Activated T-helper 2 cell treated with anti-CD3 and anti-CD28 coated beads, Interferon-gamma antibody, Interleukin-2, Interleukin-4, amounts not matched to agents 10 μg/mL and 5 μg/mL and 100 μg/mL, durations not matched to agents 14 hours and 24 hours and 36 hours (primary cell): ENCODE data around the gene IGFALS. TPM values are rescaled to one million over a fixed set of nuclear protein-coding genes. Genes with fewer than 3 reads are reported as not detected.
"Not testable (repeated sequence)": the region's sequence is repeated elsewhere in the genome, so short reads cannot be mapped to it uniquely, and the experiment has no call there.

Experiments used
- DNase-seq: peaks from one replicate; pipeline ENCODE4 v3.0.0; 2021; ENCODE audit warnings: low spot score
- H3K27ac Mint-ChIP-seq: one replicate; pipeline ENCODE4 v1.8.0; 2021; ENCODE audit warnings: mixed read lengths
- H3K27me3 Mint-ChIP-seq: one replicate; pipeline ENCODE4 v1.8.0; 2021; ENCODE audit warnings: low read depth, mixed read lengths
- H3K36me3 Mint-ChIP-seq: one replicate; pipeline ENCODE4 v1.8.0; 2021; ENCODE audit warnings: low read depth, mixed read lengths
- H3K4me1 Mint-ChIP-seq: one replicate; pipeline ENCODE4 v1.8.0; 2021; ENCODE audit warnings: low read depth, mixed read lengths
- H3K4me3 Mint-ChIP-seq: one replicate; pipeline ENCODE4 v1.8.0; 2021; ENCODE audit warnings: low read depth, mild to moderate bottlenecking, moderate library complexity, mixed read lengths
- H3K9me3 Mint-ChIP-seq: one replicate; pipeline ENCODE4 v1.8.0; 2021; ENCODE audit warnings: mixed read lengths
- intact Hi-C: fragments of 100-400 bp; cut with micrococcal nuclease; formaldehyde crosslinking; loops from one replicate; pipeline ENCODE4 v1.15.1; 2023
- total RNA-seq: library from RNA; stranded (reverse); gene quantifications from 2 replicates; pipeline ENCODE4 v1.2.3, GENCODE V29; 2022

Gene IGFALS
- total RNA-seq, 1 donor from 2014 or later: not detected

DNA sequence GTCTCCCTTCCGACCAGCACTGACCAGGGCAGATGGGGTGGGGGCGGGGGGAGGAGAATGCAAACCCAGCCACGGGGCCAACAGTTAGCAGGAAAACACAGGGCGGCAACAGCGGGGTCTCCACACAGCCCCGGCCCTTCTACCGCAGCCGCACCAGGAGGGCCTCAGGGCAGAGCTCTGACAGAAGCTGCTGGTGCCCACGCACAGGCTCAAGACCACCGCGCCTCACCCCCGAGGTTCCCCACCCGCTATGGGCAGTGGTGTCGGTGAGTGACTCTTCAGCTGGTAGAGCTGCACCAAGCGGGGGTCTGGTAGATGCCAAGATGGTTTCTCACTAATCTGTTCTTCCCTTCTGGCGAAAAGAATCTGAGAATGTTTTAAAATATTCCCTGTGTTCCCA is 17.0 kb upstream of the IGFALS start:
- Mint-ChIP-seq H3K27ac (no peak overlapping the region), H3K4me3 (no peak overlapping the region), H3K36me3 (peaks cover 38% of the 10 kb centered on the region), H3K27me3 (no peaks in the 10 kb centered on the region), H3K4me1 (peaks cover 2% of the 10 kb centered on the region), H3K9me3 (no peaks in the 10 kb centered on the region)
- intact Hi-C loops: no loop called here
- DNase-seq: no peak

DNA sequence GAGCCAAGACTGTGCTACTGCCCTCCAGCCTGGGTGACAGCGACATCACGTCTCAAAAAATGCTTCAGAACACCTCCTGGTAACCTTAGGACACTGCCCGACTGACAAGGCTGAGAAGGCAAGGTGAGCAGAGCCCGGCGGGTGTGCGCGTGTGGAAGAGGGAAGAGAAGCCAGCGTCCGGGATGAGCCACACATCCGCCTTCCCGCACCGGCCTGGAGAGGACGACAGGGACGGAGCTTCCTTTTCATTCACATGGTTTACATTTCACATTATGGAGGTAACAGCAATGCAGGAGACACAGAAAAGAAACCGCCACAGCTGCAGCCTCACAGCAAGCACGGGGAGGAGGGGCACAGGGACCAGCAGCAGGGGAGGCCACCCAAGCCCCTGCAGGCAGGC is 16.6 kb upstream of the IGFALS start:
- intact Hi-C loops: no loop called here
- H3K4me1 Mint-ChIP-seq: peaks cover 2% of the 10 kb centered on the region
- no peak overlapping the region for H3K27ac Mint-ChIP-seq
- H3K9me3 Mint-ChIP-seq: no peaks in the 10 kb centered on the region
- H3K4me3 Mint-ChIP-seq: no peak overlapping the region
- no peaks in the 10 kb centered on the region for H3K27me3 Mint-ChIP-seq
- DNase-seq: no peak
- peaks cover 35% of the 10 kb centered on the region for H3K36me3 Mint-ChIP-seq

DNA sequence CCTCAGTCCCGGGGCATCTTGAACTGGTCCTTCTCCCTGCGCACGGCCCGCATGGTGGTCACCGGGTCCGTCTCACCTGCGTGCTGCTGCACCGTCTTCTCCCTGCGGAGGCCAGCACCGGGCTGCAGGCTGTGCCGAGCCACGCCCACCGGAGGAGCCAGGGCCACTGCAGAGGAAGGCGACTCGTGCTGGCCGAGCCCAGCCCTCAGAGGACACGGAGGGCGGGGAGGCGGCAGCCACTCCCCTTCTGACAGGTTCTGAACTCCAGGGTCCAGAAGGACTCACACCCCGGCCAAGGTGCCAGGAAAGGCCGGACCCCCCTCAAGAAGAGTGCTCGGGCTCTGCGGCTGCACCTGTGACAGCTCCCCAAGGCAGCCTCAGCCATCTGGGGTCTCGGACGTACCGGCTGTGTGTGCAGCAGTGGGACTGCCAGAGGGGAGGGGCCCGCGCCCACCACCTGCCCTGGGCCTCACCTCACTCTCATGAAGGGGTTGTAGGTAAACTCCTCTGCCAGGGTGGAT is 15.8 kb upstream of the IGFALS start:
- H3K4me1 Mint-ChIP-seq: peaks cover 2% of the 10 kb centered on the region
- no peak overlapping the region for H3K4me3 Mint-ChIP-seq

DNA sequence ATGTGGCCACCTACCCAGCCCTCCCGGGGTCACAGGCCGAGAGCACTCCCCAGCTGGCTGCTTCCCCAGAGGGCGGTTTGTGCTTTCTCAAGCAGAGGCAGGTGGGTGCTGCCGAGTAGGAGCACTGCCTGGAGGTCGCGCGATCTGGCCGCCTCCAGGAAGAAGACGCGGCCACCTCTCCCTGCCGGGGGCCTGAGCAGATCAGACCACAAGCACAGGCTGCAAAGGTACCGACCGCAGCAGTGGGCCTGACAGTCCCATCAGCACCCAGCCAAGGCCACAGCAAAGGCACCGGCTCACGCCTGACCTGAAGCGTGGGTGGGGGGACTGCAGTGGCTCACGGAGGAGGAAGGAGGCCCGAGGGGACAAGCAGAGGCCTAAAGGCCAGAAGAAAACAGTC is 15.2 kb upstream of the IGFALS start:
- H3K27me3 Mint-ChIP-seq: no peaks in the 10 kb centered on the region
- intact Hi-C loops: no loop called here

More for the DNA sequence above, 15.8 kb upstream of the IGFALS start:
- no peak for DNase-seq
- intact Hi-C loops: no loop called here
- Mint-ChIP-seq H3K27me3 (no peaks in the 10 kb centered on the region), H3K9me3 (no peaks in the 10 kb centered on the region), H3K27ac (no peak overlapping the region), H3K36me3 (peaks cover 31% of the 10 kb centered on the region)

DNA sequence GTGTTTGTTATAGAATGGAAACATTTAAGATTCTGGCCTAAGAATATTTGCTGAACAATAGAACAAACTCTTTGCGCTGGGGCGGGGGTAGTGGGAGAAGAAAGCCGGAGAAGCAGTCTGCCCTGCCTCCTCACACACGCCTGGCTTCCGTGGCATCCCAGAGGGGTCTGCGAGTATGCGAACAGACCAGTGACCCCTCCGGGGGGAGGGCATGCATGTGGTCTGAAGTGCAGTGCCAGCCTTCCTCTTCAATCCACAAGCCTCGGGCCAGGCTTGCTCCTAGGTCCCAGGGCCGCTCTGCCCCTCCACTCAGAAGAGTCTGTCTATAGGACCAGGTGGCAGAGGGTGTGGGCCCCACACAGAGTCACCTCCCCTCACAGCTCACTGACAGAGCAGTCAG is 14.1 kb upstream of the IGFALS start:
- H3K9me3 Mint-ChIP-seq: no peaks in the 10 kb centered on the region
- H3K27me3 Mint-ChIP-seq: no peaks in the 10 kb centered on the region
- peaks cover 23% of the 10 kb centered on the region for H3K36me3 Mint-ChIP-seq
- no peaks in the 10 kb centered on the region for H3K4me1 Mint-ChIP-seq
- DNase-seq: no peak
- H3K4me3 Mint-ChIP-seq: no peak overlapping the region
- intact Hi-C loops: no loop called here
- H3K27ac Mint-ChIP-seq: no peak overlapping the region

More for the DNA sequence above, 15.2 kb upstream of the IGFALS start:
- Mint-ChIP-seq H3K36me3 (peaks cover 29% of the 10 kb centered on the region), H3K9me3 (no peaks in the 10 kb centered on the region), H3K4me1 (peaks cover 2% of the 10 kb centered on the region), H3K27ac (no peak overlapping the region), H3K4me3 (no peak overlapping the region)
- DNase-seq: no peak

DNA sequence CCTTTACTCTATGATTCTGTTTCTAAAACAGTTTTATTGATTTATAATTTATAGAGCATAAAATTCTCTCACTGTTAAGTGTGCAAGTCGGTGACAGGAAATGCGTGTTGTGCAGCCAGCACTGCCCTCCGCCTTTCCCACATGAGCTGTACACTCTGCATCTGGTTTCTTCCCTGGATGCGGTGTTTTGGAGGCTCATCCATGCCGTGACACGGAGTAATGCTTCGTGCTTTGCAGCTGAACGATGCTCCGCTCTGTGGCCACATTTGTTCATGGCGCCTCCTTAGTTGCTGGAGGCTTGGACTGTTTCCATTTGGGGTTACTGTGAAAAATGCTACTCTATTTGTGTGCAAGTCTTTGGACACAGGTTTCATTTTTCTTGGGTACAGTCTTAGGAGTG is 7.2 kb upstream of the IGFALS start:
- no peaks in the 10 kb centered on the region for H3K4me1 Mint-ChIP-seq
- peaks cover 8% of the 10 kb centered on the region for H3K36me3 Mint-ChIP-seq
- H3K9me3 Mint-ChIP-seq: peaks cover 22% of the 10 kb centered on the region
- no peaks in the 10 kb centered on the region for H3K27me3 Mint-ChIP-seq
- H3K4me3 Mint-ChIP-seq: no peak overlapping the region
- intact Hi-C loops: no loop called here
- no peak overlapping the region for H3K27ac Mint-ChIP-seq
- DNase-seq: no peak

DNA sequence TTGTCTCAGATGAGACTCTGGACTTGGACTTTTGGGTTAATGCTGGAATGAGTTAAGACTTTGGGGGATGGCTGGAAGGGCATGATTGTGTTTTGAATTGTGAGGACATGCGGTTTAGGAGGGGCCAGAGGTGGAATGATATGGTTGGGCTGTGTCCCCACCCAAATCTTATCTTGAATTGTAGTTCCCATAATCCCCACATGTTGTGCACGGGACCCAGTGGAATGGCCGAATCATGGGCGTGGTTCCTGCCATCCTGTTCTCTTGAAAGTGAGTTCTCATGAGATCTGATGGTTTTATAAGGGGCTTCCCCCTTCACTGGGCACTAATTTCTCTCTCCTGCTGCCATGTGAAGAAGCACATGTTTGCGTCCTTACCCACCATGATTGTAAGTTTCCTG is 5.8 kb upstream of the IGFALS start:
- H3K4me1 Mint-ChIP-seq, DNase-seq, H3K27me3 Mint-ChIP-seq, H3K4me3 Mint-ChIP-seq, intact Hi-C loops, H3K27ac Mint-ChIP-seq, H3K36me3 Mint-ChIP-seq: not testable (repeated sequence)
- H3K9me3 Mint-ChIP-seq: peaks cover 22% of the 10 kb centered on the region

DNA sequence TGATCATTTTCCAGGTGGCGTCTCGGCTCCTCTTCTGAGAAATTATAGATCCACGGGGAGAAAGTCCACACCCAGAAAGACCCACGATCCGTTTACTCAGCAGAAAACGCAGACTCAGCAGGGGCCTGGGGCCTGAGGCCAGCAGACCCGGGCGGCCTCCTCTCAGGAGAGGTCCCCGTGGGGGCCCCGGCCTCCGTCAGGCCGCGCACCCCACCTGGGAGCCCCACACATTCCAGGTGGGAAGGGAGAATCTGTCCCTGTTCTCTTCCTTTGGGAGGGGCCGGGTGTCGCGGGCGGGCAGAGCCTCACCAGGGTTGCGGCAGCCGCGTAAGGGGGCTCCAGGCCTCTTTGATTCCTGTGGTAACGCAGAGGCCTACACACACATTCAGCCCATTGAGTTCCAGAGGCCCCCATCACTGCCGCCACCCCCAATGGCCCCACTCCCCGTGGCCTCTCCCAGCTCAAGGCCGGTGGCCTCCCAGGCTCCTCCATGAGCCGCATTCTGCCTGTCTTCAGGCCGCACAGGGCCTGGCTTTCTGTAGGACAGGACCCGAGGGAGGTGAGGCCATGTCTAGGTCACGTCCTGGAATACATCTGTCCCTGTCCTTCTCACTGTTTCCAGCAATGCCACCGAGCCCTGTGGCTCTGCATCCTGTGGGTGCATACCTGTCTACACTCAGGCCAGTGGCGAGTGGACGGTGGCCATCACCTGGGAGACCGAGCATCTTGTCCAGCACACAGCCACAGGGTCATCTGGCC is 1.6 kb upstream of the IGFALS start:
- H3K27me3 Mint-ChIP-seq: no peaks in the 10 kb centered on the region
- H3K4me3 Mint-ChIP-seq: no peak overlapping the region
- no peaks in the 10 kb centered on the region for H3K4me1 Mint-ChIP-seq
- no peak overlapping the region for H3K27ac Mint-ChIP-seq
- peaks cover 15% of the 10 kb centered on the region for H3K9me3 Mint-ChIP-seq
- no peak for DNase-seq
- intact Hi-C loops: no loop called here
- peaks cover 3% of the 10 kb centered on the region for H3K36me3 Mint-ChIP-seq

DNA sequence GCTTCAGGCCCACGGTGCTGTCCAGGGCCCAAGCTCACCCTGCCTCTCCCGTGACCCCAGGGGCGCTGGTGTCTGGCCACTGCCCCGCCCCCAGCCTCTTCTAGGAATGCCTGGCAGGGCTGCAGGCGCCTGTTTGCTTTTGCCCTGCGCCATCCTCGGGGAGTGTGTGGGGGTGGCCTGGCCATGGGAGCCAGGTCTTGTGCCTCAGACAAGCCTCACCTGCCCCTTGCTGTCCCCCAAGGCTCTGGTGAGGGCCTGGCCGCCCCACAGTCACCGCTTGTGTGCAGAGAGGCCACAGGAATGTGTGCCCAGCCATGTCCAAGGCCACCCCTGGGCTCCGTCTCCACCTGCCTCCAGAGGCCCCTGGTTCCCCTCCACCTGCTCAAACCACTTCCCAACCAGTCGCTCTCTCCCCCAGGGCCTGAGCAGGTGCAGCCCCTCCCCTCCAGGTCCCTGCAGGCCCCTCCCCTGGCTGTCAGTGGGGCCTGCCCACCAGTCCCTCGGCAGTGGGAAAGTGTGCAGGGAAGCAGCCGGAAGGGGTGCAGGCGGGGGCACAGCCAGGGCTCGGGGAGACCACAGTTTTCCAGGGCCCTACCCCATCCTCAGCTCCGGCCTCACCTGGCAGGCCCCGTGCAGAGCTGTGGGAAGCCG is 841 bp upstream of the IGFALS start:
- Mint-ChIP-seq H3K27me3 (no peaks in the 10 kb centered on the region), H3K9me3 (peaks cover 8% of the 10 kb centered on the region), H3K27ac (no peak overlapping the region), H3K36me3 (peaks cover 3% of the 10 kb centered on the region), H3K4me3 (no peak overlapping the region), H3K4me1 (no peaks in the 10 kb centered on the region)
- DNase-seq: no peak
- intact Hi-C loops: no loop called here

DNA sequence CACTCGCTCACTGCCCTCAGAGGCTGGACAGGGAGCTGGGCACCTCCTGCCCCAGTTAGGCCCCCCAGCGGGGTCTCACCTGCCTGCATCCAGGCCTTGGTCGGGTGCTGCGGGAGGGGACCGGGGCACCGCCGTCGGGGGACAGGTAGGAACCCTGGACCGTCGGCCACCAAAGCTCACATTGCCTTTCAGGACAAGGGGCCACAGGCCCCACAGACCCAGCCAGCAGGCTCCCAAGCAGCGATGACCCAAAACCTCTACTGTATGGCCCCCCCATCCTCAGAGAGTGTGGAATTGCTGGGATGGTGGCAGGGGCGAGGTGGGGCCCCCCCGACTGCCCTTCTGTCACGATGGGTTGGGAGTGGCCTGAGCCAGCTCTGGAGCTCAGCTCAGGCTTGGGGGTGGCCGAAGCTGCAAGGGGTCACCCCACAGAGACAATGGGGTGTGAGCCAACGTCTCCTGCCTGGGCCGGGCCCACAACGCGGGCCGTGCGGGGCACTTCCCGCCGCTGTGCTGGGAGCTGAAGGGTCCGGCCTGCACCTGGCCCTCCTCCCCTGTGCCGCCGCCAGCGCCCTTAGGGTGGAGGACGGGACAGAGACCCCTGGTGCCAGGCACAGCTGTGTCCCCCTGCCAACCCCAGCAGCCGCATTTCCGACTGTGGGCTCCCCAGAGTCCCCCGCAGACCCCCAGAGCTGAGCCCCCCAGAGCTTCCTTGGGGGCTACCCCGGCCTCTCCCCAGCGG is 498 bp downstream of the IGFALS start:
- DNase-seq: no peak
- Mint-ChIP-seq H3K27me3 (no peaks in the 10 kb centered on the region), H3K27ac (no peak overlapping the region), H3K36me3 (peaks cover 8% of the 10 kb centered on the region), H3K4me1 (no peaks in the 10 kb centered on the region), H3K4me3 (no peak overlapping the region), H3K9me3 (peaks cover 3% of the 10 kb centered on the region)
- intact Hi-C loops: no loop called here

DNA sequence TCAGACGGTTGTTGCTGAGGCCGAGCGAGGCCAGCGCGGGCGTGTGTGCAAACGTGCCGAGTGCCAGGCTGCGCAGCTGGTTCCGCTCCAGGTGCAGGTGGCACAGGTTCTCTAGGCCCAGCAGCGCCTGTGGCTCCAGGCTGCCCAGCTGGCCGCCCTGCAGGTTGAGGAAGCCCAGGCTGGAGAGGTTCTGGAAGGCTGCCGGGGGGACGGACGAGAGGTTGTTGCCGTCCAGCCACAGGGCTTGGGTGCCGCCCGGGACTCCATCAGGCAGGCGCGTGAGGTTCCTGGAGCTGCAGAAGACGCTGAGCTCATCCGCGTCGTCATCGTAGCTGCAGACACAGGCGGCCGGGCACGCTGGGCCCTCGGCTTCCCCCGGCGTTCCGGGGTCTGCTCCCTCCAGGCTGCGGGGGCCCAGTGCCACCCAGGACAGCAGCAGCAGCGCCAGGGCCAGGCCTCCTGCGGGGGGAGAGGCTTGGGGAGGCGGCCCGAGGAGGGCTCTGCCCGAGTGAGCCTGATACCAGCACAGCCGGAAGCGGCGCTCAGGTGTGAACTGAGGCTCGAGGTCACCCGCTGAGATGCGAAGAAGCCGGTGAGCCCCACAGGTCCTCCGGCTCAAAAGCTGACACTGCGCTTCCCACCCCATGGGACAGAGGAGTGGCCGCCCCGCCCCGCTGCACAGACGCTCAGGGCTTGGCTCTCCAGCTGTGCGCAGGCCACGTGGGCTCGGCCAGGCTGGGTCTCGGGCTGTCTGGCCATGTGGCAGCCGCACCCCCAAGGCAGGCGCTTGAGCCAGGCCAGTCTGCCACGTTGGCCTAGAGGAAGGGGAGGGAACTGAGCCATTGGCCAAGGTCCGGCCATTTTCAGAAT is 1.3 kb downstream of the IGFALS start:
- intact Hi-C loops: no loop called here
- DNase-seq: no peak
- no peaks in the 10 kb centered on the region for H3K27me3 Mint-ChIP-seq
- H3K9me3 Mint-ChIP-seq: peaks cover 1% of the 10 kb centered on the region
- H3K4me1 Mint-ChIP-seq: no peaks in the 10 kb centered on the region
- no peak overlapping the region for H3K4me3 Mint-ChIP-seq
- H3K36me3 Mint-ChIP-seq: peaks cover 7% of the 10 kb centered on the region
- no peak overlapping the region for H3K27ac Mint-ChIP-seq

DNA sequence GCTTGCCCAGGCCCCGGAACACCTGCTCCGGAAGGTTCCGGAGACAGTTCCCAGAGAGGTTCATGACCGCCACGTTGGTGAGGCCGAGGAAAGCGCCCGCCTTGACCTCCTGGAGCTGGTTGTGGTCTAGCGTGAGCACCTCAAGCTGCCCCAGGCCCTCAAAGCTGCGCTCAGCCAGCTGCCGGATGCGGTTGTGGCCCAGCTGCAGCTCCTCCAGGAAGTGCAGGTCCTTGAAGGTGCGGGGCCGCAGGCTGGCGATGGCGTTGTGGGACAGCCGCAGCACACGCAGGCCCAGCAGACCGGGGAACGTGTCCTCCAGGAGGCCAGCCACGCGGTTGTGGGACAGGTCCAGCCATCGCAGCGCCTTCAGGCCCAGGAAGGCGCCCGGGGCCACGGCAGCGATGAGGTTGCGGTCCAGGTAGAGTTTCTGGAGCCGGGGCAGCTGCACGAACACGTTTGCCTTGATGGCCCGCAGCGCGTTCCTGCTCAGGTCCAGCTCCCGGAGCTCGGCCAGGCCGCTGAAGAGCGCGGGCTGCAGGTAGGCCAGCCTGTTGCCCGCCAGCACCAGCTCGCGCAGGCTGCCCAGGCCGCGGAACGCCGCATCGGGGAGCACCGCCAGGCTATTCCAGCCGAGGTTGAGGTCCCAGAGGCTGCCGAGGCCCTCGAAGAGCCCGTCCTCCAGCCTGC is 2.1 kb downstream of the IGFALS start:
- no peaks in the 10 kb centered on the region for H3K4me1 Mint-ChIP-seq
- H3K9me3 Mint-ChIP-seq: no peaks in the 10 kb centered on the region
- H3K4me3 Mint-ChIP-seq: no peak overlapping the region
- H3K36me3 Mint-ChIP-seq: peaks cover 5% of the 10 kb centered on the region
- no peaks in the 10 kb centered on the region for H3K27me3 Mint-ChIP-seq
- no peak overlapping the region for H3K27ac Mint-ChIP-seq
- DNase-seq: no peak
- intact Hi-C loops: no loop called here
